GM23338 (cell line): ENCODE measurements around the gene DHX8. TPM values are rescaled to one million over a fixed set of nuclear protein-coding genes. Genes with fewer than 3 reads are reported as not detected.

ENCODE experiments used
- ATAC-seq: fragments of 200-7000 bp; cut with Tn5 transposase; 3 replicates; pipeline ENCODE4 v1.9.1; 2020
- DNase-seq: peaks from one replicate; pipeline ENCODE4 v3.0.0-alpha.2; 2015; ENCODE audit warnings: low spot score
- H2AFZ ChIP-seq: fragments of 200-600 bp; sonication (generic); 2 replicates; pipeline ENCODE4 v1.8.0; 2016; ENCODE audit warnings: antibody characterized with exemption, mild to moderate bottlenecking, moderate library complexity
- H3F3A ChIP-seq: fragments of 200-600 bp; sonication (generic); replicated peaks from 2 replicates; pipeline ENCODE4 v1.8.0; 2017; ENCODE audit warnings: antibody characterized with exemption, mixed run types, low read depth
- H3K27ac ChIP-seq: fragments of 200-600 bp; sonication (generic); 2 replicates; pipeline ENCODE4 v1.6.1; 2016; ENCODE audit warnings: low read depth
- H3K27me3 ChIP-seq: fragments of 200-600 bp; sonication (generic); 2 replicates; pipeline ENCODE4 v1.8.0; 2016; ENCODE audit warnings: mild to moderate bottlenecking, mixed run types, moderate library complexity; ENCODE audit not compliant: insufficient read depth
- H3K36me3 ChIP-seq: fragments of 200-600 bp; sonication (generic); 2 replicates; pipeline ENCODE4 v1.8.0; 2016; ENCODE audit warnings: mild to moderate bottlenecking; ENCODE audit not compliant: insufficient read depth
- H3K4me1 ChIP-seq: fragments of 200-600 bp; sonication (generic); 2 replicates; pipeline ENCODE4 v1.8.0; 2016; ENCODE audit warnings: mild to moderate bottlenecking, moderate library complexity; ENCODE audit not compliant: insufficient read depth
- H3K4me2 ChIP-seq: fragments of 200-600 bp; sonication (generic); 2 replicates; pipeline ENCODE4 v1.7.1; 2017; ENCODE audit warnings: mixed run types
- H3K4me3 ChIP-seq: fragments of 200-600 bp; sonication (generic); 2 replicates; pipeline ENCODE4 v1.6.1; 2016; ENCODE audit warnings: mixed run types
- H3K79me2 ChIP-seq: fragments of 200-600 bp; sonication (generic); replicated peaks from 2 replicates; pipeline ENCODE4 v1.8.0; 2017; ENCODE audit warnings: mild to moderate bottlenecking; ENCODE audit not compliant: insufficient read depth
- H3K9me2 ChIP-seq: fragments of 200-600 bp; sonication (generic); 2 replicates; pipeline ENCODE4 v1.8.0; 2017; ENCODE audit not compliant: insufficient read depth
- H4K20me1 ChIP-seq: fragments of 200-600 bp; sonication (generic); replicated peaks from 2 replicates; pipeline ENCODE4 v1.8.0; 2017; ENCODE audit warnings: mild to moderate bottlenecking; ENCODE audit not compliant: insufficient read depth
- H3K27ac Mint-ChIP-seq: 2 replicates; pipeline ENCODE4 v1.8.0; 2020; ENCODE audit warnings: inconsistent platforms, mild to moderate bottlenecking, moderate library complexity, mixed read lengths
- H3K27me3 Mint-ChIP-seq: 3 replicates; pipeline ENCODE4 v1.8.0; 2022; ENCODE audit warnings: low read depth, mild to moderate bottlenecking, moderate library complexity, mixed read lengths, inconsistent platforms; ENCODE audit not compliant: insufficient read depth, poor library complexity
- H3K36me3 Mint-ChIP-seq: 3 replicates; pipeline ENCODE4 v1.8.0; 2021; ENCODE audit warnings: low read depth, mild to moderate bottlenecking, inconsistent platforms, moderate library complexity, mixed read lengths
- H3K4me1 Mint-ChIP-seq: 3 replicates; pipeline ENCODE4 v1.8.0; 2020; ENCODE audit warnings: mild to moderate bottlenecking, inconsistent platforms, mixed read lengths
- H3K4me3 Mint-ChIP-seq: 3 replicates; pipeline ENCODE4 v1.8.0; 2021; ENCODE audit warnings: moderate library complexity, mild to moderate bottlenecking, inconsistent platforms, mixed read lengths
- H3K9me3 Mint-ChIP-seq: 3 replicates; pipeline ENCODE4 v1.8.0; 2020; ENCODE audit warnings: moderate library complexity, mild to moderate bottlenecking, inconsistent platforms, mixed read lengths
- ETS1 ChIP-seq: IDR thresholded peaks from 2 replicates; pipeline ENCODE4 v1.6.1; 2016; ENCODE audit warnings: antibody characterized with exemption
- EZH2 ChIP-seq: fragments of 200-600 bp; sonication (generic); IDR thresholded peaks from one replicate; pipeline ENCODE4 v1.8.0; 2017; ENCODE audit warnings: antibody characterized with exemption, mild to moderate bottlenecking, low read depth; ENCODE audit not compliant: unreplicated experiment
- EZH2phosphoT487 ChIP-seq: fragments of 200-600 bp; sonication (generic); IDR thresholded peaks from one replicate; pipeline ENCODE4 v1.8.1; 2018; ENCODE audit warnings: antibody characterized with exemption; ENCODE audit not compliant: unreplicated experiment
- JUNB ChIP-seq: IDR thresholded peaks from one replicate; pipeline ENCODE4 v1.6.1; 2016; ENCODE audit warnings: antibody characterized with exemption; ENCODE audit not compliant: unreplicated experiment
- NANOG ChIP-seq: IDR thresholded peaks from 2 replicates; pipeline ENCODE4 v1.6.1; 2016; ENCODE audit warnings: antibody characterized with exemption, borderline replicate concordance
- POLR2AphosphoS5 ChIP-seq: IDR thresholded peaks from 2 replicates; pipeline ENCODE4 v1.6.1; 2016; ENCODE audit warnings: antibody characterized with exemption, low read depth
- REST ChIP-seq: IDR thresholded peaks from one replicate; pipeline ENCODE4 v1.6.1; 2018; ENCODE audit warnings: antibody characterized with exemption; ENCODE audit not compliant: unreplicated experiment
- STAT1 ChIP-seq: IDR thresholded peaks from one replicate; pipeline ENCODE4 v1.6.1; 2016; ENCODE audit warnings: antibody characterized with exemption; ENCODE audit not compliant: unreplicated experiment
- polyA plus RNA-seq: library from polyadenylated mRNA; unstranded; fragments of >200 nt; fragmentation: Nextera tagmentation; extraction: Ambion mirVana; gene quantifications from 2 replicates; pipeline ENCODE4 v1.2.1, GENCODE V29; 2016
- total RNA-seq: library from RNA; depleted of rRNA; stranded (reverse); fragments of >200 nt; shearing (Covaris generic); gene quantifications from 2 replicates; pipeline ENCODE4 v1.2.3, GENCODE V29; 2014
- TF ChIP-seq, protein P1 (sequence below), 2 experiments: fragments of 200-600 bp in 1 of 2; sonication (generic) in 1 of 2; conservative IDR thresholded peaks; 2 replicates each; pipeline versions ENCODE4 v1.5.1 to v1.6.1; 2016 to 2017; ENCODE audit warnings: antibody characterized with exemption in 2 of 2, low read depth in 2 of 2, mild to moderate bottlenecking in 2 of 2, moderate library complexity in 1 of 2
- TF ChIP-seq, protein P2 (sequence below): fragments of 250-450 bp; sonication (Bioruptor Pico); IDR thresholded peaks from 2 replicates; pipeline ENCODE4 v1.5.0; 2020; ENCODE audit warnings: mild to moderate bottlenecking, moderate library complexity

DHX8 gene
- total and polyA plus RNA-seq, 2 experiments from 2014 or later = 35.3 to 81.1 TPM

DNA sequence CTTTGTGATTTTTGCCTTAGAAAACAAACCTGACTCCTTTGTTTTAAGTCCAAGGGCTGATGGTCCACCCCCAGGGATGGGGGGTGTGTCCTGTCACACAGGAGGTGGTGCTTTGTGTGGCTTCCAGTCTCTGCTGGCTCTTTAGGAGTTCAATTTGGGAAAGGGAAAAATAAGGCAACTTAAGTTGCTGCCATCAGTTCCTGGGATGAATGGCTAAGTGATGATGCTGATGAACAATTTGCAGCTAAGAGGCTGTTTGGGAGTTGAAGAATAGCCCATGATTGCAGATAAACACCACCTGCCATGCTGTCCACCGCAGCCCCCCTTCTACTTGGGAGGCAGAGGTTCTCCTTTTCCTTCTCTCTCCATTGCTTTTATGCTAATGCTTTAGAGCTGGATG, 44.7 kb upstream of the DHX8 start:
- Mint-ChIP-seq H3K4me1 (peaks cover 6% of the 10 kb centered on the region; the same call in 2 of the 3 replicates), H3K27ac (no peak overlapping the region), H3K4me3 (no peak overlapping the region), H3K36me3 (no peaks in the 10 kb centered on the region), H3K27me3 (no peaks in the 10 kb centered on the region), H3K9me3 (no peaks in the 10 kb centered on the region)
- H3K4me3 ChIP-seq = no peak overlapping the region
- no peaks in the 10 kb centered on the region for H3F3A ChIP-seq
- no peaks in the 10 kb centered on the region for H3K9me2 ChIP-seq
- no peaks in the 10 kb centered on the region for H3K4me1 ChIP-seq
- ATAC-seq (peak; percentile 82), DNase-seq (peak; percentile 34)
- no peaks in the 10 kb centered on the region for H4K20me1 ChIP-seq
- H3K27me3 ChIP-seq = no peaks in the 10 kb centered on the region
- TF ChIP-seq ETS1 = no peak
- no peak for TF ChIP-seq NANOG
- TF ChIP-seq REST = no peak
- TF ChIP-seq, protein P1, sequence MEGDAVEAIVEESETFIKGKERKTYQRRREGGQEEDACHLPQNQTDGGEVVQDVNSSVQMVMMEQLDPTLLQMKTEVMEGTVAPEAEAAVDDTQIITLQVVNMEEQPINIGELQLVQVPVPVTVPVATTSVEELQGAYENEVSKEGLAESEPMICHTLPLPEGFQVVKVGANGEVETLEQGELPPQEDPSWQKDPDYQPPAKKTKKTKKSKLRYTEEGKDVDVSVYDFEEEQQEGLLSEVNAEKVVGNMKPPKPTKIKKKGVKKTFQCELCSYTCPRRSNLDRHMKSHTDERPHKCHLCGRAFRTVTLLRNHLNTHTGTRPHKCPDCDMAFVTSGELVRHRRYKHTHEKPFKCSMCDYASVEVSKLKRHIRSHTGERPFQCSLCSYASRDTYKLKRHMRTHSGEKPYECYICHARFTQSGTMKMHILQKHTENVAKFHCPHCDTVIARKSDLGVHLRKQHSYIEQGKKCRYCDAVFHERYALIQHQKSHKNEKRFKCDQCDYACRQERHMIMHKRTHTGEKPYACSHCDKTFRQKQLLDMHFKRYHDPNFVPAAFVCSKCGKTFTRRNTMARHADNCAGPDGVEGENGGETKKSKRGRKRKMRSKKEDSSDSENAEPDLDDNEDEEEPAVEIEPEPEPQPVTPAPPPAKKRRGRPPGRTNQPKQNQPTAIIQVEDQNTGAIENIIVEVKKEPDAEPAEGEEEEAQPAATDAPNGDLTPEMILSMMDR (conservative IDR thresholded peaks at IDR 0.05; ENCODE audit: low read depth in 2 of 2) = no peak
- TF ChIP-seq EZH2 = no peak
- TF ChIP-seq POLR2AphosphoS5 = no peak
- TF ChIP-seq EZH2phosphoT487 = no peak
- no peak for TF ChIP-seq STAT1
- TF ChIP-seq, protein P2, sequence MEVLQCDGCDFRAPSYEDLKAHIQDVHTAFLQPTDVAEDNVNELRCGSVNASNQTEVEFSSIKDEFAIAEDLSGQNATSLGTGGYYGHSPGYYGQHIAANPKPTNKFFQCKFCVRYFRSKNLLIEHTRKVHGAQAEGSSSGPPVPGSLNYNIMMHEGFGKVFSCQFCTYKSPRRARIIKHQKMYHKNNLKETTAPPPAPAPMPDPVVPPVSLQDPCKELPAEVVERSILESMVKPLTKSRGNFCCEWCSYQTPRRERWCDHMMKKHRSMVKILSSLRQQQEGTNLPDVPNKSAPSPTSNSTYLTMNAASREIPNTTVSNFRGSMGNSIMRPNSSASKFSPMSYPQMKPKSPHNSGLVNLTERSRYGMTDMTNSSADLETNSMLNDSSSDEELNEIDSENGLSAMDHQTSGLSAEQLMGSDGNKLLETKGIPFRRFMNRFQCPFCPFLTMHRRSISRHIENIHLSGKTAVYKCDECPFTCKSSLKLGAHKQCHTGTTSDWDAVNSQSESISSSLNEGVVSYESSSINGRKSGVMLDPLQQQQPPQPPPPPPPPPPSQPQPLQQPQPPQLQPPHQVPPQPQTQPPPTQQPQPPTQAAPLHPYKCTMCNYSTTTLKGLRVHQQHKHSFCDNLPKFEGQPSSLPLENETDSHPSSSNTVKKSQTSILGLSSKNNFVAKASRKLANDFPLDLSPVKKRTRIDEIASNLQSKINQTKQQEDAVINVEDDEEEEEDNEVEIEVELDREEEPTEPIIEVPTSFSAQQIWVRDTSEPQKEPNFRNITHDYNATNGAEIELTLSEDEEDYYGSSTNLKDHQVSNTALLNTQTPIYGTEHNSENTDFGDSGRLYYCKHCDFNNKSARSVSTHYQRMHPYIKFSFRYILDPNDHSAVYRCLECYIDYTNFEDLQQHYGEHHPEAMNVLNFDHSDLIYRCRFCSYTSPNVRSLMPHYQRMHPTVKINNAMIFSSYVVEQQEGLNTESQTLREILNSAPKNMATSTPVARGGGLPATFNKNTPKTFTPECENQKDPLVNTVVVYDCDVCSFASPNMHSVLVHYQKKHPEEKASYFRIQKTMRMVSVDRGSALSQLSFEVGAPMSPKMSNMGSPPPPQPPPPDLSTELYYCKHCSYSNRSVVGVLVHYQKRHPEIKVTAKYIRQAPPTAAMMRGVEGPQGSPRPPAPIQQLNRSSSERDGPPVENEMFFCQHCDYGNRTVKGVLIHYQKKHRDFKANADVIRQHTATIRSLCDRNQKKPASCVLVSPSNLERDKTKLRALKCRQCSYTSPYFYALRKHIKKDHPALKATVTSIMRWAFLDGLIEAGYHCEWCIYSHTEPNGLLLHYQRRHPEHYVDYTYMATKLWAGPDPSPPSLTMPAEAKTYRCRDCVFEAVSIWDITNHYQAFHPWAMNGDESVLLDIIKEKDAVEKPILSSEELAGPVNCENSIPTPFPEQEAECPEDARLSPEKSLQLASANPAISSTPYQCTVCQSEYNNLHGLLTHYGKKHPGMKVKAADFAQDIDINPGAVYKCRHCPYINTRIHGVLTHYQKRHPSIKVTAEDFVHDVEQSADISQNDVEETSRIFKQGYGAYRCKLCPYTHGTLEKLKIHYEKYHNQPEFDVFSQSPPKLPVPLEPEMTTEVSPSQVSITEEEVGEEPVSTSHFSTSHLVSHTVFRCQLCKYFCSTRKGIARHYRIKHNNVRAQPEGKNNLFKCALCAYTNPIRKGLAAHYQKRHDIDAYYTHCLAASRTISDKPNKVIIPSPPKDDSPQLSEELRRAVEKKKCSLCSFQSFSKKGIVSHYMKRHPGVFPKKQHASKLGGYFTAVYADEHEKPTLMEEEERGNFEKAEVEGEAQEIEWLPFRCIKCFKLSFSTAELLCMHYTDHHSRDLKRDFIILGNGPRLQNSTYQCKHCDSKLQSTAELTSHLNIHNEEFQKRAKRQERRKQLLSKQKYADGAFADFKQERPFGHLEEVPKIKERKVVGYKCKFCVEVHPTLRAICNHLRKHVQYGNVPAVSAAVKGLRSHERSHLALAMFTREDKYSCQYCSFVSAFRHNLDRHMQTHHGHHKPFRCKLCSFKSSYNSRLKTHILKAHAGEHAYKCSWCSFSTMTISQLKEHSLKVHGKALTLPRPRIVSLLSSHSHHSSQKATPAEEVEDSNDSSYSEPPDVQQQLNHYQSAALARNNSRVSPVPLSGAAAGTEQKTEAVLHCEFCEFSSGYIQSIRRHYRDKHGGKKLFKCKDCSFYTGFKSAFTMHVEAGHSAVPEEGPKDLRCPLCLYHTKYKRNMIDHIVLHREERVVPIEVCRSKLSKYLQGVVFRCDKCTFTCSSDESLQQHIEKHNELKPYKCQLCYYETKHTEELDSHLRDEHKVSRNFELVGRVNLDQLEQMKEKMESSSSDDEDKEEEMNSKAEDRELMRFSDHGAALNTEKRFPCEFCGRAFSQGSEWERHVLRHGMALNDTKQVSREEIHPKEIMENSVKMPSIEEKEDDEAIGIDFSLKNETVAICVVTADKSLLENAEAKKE (CRISPR knock-in tag) = no peak
- no peak for TF ChIP-seq JUNB
- no peak overlapping the region for H3K27ac ChIP-seq
- no peak overlapping the region for H3K4me2 ChIP-seq
- 0 out of 2 replicates have a peak overlapping the region, but pooled peaks have one; percentile 1 for H2AFZ ChIP-seq
- no peaks in the 10 kb centered on the region for H3K36me3 ChIP-seq
- H3K79me2 ChIP-seq = no peaks in the 10 kb centered on the region
